ENCODE data around the gene BOLA1.
"Not testable (repeated sequence)": the region's sequence is repeated elsewhere in the genome, so short reads cannot be mapped to it uniquely, and the experiment has no call there.

The BOLA1 gene, protein sequence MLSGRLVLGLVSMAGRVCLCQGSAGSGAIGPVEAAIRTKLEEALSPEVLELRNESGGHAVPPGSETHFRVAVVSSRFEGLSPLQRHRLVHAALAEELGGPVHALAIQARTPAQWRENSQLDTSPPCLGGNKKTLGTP

DNA sequence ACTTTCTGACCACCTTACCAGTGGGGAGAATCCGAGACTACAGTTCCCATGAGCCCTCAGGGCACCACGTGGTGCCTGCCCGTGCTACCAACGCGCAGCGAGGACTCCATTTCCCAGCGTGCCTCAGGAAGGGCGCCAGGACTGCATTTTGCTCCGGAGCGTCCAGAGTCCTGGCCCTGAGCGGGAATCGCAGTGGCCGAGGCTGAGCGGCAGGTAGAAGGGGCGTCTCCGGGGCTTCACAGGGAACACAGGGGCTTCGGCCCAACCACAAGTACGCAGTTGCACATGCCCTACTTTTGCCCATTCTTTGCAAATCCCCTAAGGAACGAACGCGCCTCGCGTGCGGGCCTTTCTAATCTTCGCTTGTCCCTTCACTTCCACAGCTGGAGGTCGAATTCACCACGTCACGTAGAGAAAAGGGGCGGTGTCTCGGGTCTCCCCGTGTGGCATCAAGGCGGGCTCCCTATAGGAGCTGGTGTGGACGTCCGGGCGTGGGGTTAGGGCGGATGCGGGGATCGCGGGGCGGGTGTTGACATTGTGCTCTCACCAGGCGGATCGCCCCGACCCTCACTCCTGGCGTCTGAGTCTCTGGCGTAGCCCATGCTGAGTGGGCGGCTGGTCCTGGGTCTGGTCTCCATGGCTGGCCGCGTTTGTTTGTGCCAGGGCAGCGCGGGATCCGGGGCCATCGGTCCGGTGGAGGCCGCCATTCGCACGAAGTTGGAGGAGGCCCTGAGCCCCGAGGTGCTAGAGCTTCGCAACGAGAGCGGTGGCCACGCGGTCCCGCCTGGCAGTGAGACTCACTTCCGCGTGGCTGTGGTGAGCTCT lies at the start of gene BOLA1:
BOLA1 (plus strand) TSS at position 109 of the 825 bp plus-strand sequence; CDS start at position 601, 492 bp downstream.
- DNase-seq (ENCODE audit: low read depth in 3 of 3), result peak; percentile 60 to 76 (median 70)

DNA sequence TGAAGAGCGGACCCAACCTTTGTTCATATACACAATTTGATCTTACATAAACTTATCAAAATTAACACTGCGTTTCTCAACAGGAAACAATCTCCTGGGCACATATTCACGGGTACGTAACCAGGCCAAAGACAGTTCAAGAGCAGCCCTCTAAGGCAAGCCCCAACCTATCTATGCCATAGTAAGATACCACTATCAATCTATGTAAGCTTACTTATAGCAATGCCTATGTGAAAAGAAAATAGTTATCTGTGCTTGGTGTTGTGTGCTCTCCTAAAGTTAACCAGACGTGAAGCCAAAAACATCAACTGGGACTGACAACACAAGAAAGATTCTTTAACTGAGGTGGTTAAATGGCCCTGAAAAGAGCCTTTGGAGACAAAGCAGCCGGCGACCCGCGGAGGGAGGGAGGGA lies 49.4 kb upstream of the BOLA1 start:
- no peak for DNase-seq (ENCODE audit: low read depth in 3 of 3)

DNA sequence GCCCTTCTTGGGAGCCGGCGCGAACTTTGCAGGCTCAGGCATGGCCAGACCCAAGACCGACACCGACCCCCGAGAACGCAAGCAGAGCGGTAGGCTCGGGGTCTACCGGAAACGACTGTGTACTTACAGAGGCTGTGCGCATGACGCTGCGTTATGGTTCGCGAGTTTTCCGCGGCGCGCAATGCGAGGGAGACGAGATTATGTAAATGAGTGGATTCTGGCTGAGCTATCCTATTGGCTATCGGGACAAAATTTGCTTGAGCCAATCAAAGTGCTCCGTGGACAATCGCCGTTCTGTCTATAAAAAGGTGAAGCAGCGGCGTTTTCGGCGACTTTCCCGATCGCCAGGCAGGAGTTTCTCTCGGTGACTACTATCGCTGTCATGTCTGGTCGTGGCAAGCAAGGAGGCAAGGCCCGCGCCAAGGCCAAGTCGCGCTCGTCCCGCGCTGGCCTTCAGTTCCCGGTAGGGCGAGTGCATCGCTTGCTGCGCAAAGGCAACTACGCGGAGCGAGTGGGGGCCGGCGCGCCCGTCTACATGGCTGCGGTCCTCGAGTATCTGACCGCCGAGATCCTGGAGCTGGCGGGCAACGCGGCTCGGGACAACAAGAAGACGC lies 48.5 kb upstream of the BOLA1 start:
- DNase-seq (ENCODE audit: low read depth in 3 of 3), result not testable (repeated sequence)

DNA sequence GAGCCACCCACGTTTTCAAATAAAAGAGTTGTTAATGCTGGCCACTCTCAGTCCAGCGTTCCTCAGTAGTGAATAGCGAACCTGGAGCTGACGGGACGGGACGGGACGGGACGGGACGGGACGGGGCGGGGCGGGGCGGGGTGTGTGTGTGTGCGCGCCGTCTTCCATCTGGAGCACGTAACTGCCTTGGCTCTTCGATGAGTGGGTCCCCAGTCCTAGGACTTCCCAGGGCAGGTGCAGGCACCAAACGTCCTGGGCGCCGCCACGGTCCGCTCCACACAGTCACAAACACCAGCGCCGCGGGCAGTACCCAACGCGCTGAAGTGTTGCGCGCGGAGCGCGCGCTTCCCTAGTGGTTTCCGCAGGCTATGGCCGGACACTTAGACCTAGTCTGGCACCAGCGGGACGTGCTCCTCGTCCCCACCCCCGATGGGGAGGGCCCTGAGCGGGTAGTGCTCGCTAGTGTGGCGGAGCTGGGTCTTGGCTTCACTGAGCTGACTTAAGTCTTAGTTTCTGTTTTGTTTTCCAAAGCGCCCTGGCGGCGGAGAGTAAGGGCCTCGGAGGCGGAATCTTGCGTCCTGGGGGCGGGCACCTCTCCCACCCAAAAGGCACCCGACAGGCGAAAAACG lies 47.7 kb upstream of the BOLA1 start:
- DNase-seq (ENCODE audit: low read depth in 3 of 3), result not testable (repeated sequence)

DNA sequence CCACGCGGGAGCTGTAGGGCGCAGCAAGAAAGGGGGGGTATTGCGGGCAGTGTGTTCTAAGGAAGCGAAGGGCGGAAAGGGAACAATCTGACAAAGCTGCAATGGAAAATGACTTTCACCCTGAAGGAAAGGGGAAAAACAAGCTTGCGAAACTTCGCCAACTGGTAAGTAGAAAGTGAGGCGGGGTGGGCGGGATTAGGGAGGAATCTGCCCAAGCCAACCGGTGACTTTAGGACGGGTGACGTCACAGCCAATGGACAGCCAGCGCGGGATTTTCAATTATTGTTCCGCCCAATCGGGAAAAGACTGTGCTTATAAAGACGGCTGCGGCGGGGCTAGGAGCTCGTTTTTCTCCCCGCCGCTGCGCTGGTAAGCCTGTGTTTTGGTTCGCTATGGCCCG lies 47.1 kb upstream of the BOLA1 start:
- DNase-seq (ENCODE audit: low read depth in 3 of 3), result not testable (repeated sequence)

DNA sequence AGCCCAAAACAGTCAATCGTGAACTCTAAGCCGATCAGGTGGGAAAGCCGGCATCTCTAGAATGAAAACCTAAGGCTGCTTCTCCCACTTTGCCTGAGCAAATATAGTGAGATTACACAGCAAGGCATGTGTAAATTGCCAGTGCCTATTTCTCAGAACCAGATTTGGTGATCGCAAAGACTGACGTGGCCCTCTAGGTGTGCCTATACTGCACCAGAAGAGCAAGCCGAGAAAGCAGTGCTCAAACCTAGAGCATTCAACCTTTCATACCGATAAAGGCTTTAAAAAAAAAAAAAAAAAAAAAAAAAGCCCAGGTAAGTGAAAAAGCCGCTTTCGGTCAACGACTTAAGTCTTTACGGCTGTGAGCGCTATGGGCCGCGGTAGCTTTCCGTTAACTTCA lies 39.1 kb upstream of the BOLA1 start:
- not testable (repeated sequence) for DNase-seq (ENCODE audit: low read depth in 3 of 3)

DNA sequence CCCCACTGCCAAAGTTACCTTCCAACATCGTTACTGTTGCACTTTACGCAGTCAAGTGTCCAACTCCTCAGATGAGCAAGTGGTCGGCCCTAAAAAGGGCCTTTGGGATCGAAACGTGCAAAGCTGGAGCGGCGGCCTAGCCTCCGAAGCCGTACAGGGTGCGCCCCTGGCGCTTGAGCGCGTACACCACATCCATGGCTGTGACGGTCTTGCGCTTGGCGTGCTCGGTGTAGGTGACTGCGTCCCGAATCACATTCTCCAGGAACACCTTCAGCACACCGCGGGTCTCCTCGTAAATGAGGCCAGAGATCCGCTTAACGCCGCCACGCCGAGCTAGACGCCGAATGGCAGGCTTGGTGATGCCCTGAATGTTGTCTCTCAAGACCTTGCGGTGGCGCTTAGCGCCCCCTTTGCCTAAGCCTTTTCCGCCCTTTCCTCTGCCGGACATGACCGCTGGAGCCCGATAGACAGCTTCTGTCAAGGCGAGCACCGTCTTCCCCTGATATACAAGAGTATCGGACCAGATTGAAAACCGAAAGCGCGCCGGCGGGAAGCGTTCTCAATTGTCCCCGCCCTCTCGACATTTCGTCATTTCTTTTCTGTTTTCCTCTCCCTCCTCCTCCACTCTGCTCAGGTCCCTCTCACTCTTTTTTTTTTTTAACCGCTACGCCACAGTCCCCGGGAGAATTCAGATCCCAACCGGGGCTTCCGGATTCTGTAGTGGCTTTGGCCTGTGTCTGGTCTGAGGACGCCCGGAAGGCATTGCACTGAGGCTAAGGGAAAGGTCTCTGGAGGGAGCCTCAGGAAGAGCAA lies 38.5 kb upstream of the BOLA1 start:
- not testable (repeated sequence) for DNase-seq (ENCODE audit: low read depth in 3 of 3)

DNA sequence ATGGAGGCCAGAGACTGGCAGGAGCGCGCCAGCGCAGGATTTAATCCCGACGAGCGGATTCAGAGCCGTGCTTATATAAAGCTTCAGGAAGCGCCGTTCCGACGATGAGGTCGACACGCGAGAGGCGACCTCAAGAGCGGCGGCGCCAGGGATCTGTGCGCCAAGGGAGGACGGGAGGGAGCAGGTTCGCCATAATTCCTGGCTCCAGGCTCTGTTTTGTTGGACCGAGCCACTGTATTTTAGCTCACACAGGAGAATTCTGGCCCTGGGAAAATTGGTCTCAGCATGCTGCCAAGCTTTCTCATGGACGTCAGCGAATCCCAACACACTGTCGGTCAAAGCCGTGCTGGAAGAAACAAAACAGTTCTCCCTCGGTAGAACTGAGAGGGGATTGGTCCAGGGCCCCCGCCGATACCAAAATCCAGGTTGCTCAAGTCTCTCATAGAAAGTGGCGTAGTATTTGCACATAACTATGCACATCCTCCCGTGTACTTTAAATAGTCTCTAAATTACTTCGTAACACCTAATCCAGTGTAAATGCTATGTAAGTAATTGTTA lies 37.8 kb upstream of the BOLA1 start:
- not testable (repeated sequence) for DNase-seq (ENCODE audit: low read depth in 3 of 3)

DNA sequence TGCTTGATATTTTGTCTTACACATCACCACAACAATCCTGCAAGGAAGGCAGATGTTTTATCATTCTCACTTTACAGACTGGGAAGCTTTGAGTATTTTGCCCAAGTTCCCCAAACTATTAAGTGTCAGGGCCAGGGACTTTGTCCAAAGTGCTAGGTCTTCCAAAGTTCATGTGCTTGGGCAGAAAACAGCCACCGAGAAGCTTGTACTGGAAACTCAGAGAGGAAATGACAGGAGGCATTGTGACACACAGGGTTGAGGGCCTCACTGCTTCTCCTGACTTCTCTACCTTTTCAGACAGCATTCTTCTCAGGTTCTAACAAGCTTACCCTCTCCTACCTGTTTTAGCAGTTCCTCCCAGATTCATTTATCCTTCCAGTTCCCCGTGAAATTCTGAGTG lies 32.5 kb upstream of the BOLA1 start:
- DNase-seq (ENCODE audit: low read depth in 3 of 3), result not testable (repeated sequence)

DNA sequence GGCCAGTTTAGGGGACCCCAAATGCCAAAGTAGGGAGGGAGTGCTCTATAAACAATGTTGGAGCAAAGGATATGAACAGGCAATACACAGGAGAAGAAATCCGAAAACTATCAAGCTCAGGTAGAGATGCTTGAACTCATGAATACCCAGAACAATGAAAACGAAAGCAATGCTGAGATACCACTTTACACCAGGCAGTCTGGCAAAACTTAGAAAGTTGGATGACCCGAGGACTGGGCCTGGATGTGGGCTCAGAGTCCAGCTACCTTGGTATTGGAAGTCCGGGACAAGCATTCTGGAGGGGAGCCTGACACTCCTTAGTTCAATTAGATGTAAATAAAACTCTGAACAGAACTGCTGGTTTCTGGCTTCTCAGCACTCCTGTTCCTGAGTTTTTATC lies 26.3 kb upstream of the BOLA1 start:
- DNase-seq (ENCODE audit: low read depth in 3 of 3), result not testable (repeated sequence)

DNA sequence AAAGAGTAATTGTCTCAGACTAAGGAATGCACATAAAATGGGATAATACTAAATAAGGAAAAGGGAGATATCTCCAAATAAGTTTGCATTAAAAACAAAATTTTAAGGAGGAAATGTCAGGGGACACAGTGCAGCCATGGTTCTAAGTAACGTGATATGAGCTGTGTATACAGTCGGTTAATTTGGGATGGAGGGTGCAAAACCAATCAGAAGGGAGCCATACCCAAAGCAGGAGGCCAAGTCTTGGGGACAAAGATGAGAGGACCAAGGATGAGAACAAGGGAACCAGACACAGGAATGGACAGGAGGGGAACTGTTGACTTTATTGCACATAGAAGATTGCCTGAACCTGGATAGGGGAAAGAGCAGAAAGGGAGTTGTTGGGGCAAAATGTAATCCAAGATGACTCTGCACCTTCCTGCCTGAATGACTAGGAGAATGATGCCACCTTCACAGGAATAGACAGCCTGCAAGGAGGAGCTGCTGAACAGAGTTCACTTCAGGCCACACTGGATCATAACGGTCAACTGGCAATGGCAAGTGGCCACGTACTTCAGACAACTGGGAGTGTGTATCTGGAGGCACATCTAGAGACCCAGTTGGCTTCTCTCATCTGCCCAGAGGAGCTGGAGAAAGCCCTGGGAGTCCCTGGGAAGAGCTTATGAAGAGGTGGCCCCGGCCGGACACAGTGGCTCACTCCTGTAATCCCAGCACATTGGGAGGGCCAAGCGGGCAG lies 22.0 kb upstream of the BOLA1 start:
- DNase-seq (ENCODE audit: low read depth in 3 of 3), result no peak

DNA sequence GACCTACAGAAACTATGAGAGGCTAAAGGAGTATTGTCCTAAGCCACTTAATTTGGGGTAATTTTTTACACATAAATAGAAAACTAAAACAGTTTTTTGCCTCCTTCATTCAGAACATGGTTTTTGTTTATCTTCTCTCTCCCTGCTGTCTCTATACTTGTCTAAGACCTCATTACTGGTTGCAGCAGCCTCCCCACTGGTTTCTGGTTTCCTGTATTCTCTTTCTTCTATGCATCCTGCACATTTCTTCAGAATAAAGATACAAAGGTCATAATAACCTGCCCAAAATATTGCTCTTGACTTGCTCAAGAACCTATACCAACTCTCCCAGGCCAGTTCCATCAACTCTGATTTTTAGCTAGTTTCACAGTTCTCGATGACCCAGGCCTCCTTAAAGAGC lies 19.8 kb upstream of the BOLA1 start:
- no peak for DNase-seq (ENCODE audit: low read depth in 3 of 3)

DNA sequence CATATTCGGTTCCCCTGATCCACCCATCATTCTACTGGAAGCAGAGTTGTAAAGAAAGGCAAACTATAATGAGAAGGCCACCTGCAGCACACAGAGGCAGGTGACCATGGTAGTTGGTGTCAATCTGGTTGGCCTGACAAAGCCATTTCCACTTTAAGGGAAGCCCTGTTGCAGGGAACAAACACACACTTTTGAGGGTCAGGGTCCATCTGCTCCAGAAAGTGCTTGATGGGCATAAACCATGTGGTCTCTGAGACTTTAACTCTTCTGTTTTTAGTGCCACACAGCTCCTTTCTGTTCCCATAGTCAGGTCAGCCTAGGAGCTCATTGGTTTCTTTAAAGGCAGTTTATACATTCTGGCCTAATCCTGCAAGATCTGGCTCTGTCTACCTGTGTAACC lies 17.5 kb upstream of the BOLA1 start:
- DNase-seq (ENCODE audit: low read depth in 3 of 3), result no peak

DNA sequence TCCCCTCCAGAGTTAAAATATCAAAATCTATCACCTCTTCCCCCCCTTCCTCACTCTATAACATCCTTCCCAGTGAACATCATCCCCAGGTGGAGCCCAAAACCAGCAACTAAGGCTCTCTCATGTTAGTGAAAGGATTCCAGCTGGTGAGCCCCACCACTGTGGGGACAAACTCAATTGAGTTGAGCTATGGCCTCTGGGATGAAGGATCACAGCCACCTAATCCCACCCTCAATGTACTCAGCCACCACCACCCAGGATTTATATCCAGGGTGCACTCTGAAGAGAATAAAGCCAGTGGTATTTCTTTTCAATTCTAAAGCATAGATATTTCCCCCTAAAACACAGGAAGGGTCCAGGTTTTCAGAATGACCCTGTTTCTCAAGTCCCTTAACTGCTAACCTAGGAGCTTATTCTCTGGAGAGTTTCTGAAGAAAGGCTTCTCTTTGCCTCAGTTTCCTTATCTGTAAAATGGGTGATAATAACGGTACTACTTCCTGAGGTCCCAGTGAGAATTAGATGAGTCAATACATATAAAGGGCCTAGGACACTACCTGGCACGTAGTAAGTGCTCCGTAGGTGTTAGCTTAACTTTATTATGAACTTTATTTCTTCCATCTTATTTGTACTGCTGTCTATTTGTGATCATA lies 15.6 kb upstream of the BOLA1 start:
- no peak for DNase-seq (ENCODE audit: low read depth in 3 of 3)

DNA sequence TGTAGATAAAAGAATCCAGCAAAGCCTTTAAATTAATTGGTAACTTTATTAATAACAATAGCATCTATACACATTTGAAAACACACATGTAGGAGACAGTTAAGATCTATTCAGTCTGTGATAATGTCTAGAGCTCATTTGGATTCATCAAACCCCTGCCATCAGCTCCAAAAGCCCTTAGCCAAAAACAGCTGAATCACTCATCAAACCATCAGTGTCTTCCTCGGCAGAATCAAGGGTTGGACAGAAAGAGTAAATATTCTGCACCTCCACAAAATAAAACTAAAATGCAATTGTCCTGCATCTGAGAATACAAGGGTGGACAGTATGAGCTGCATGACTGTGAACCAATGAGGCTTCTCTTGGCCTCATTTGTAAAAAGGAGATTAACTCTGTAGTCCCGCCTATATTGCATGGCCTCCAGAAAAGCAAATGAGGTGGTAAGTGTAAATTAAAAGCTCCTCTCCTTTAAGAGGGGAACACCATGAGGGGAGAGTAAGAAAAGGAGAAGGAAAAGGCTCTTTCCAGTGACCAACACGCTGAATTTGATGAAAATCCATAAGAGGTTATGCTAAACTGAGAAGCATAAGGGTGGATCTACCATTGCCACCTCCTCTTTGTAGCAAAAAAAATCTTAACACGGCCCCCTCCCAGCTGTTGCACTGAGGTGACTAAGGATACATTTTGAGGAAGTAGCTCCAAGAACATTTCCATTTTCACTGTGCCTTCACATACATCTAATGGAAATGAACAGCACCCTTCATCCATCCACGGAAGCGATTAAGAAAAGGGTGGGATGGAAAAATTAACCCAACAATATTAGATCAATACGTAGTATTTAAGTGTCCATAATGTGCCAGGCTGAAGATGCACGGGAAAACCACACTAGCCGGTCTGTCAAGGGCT lies 14.7 kb upstream of the BOLA1 start:
- peak in 1 of 3 donors; percentile 6 for DNase-seq (ENCODE audit: low read depth in 3 of 3)

DNA sequence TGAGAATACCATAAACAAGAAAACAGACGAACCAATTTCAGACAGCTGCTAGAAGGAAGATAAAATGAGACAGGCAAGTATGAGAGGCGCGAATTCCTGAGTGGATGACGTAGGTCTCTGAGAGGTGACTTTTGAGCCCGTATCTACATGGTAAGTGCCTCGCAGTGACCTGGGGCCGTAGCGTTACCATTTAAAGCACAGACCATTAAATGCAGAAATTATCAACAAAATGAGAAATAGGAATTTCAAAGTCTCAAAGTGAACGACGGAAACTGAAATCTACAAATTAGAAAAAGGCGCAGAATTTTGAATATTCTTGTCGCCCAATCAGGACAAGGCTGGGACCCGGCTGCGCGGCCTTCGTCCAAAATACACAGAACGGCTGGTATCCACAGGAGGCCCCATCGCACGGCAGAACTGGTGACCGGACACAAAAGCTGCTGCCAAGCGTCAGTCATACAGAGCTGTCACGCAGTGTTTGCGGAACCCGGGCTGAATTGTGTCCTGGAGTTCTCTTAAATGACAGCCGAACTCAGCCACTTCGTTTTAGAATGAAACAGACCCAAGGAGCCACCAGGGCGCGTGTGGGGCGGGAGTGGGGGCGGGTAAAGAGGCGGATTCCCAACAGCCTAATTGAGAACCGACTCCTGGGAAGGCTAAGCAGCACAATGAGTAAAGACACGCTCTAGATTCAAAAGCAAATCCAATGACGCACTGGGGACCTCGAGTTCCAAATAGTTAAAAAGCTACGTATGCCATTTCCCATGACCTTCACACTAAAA lies 13.8 kb upstream of the BOLA1 start:
- DNase-seq (ENCODE audit: low read depth in 3 of 3), result peak; percentile 57 to 77 (median 57)

DNA sequence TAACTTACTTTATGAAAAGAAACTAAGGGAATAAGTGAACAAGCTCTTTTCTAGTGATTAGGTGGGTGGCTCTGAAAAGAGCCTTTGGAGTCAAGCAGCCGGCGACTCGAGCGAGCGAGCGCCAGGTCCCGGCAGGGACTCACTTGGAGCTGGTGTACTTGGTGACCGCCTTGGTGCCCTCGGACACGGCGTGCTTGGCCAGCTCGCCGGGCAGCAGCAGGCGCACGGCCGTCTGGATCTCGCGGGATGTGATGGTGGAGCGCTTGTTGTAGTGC lies 13.3 kb upstream of the BOLA1 start:
- not testable (repeated sequence) for DNase-seq (ENCODE audit: low read depth in 3 of 3)
